Neural cell (in vitro differentiated cells): ENCODE data around the gene EFCAB8. TPM values are rescaled to one million over a fixed set of nuclear protein-coding genes. Genes with fewer than 3 reads are reported as not detected.
A peak's percentile ranks its signal among the peaks of the same experiment; 100 is the strongest.

Experiments
- H2AFZ ChIP-seq: fragments of 200-600, 300-800 bp; sonication (generic), shearing (Covaris generic); 2 replicates; pipeline ENCODE4 v1.6.0; 2014; ENCODE audit warnings: low read depth, mild to moderate bottlenecking, antibody characterized with exemption, low read length, moderate library complexity
- H3F3A ChIP-seq: fragments of 200-600 bp; shearing (Covaris generic); 2 replicates; pipeline ENCODE4 v1.6.1; 2016; ENCODE audit warnings: mild to moderate bottlenecking, moderate library complexity, mixed read lengths, antibody characterized with exemption, low read length; ENCODE audit not compliant: insufficient read depth, poor library complexity, severe bottlenecking
- H3K27ac ChIP-seq: fragments of 200-600, 300-800 bp; sonication (generic), shearing (Covaris generic); 2 replicates; pipeline ENCODE4 v1.5.1; 2014; ENCODE audit warnings: mild to moderate bottlenecking, low read length, moderate library complexity
- H3K27me3 ChIP-seq: fragments of 300-800, 200-600 bp; sonication (generic), shearing (Covaris generic); 2 replicates; pipeline ENCODE4 v1.6.0; 2014; ENCODE audit warnings: mild to moderate bottlenecking, low read depth, low read length, moderate library complexity; ENCODE audit not compliant: insufficient read depth
- H3K36me3 ChIP-seq: fragments of 300-800, 200-600 bp; sonication (generic), shearing (Covaris generic); 2 replicates; pipeline ENCODE4 v1.5.1; 2014; ENCODE audit warnings: mild to moderate bottlenecking, antibody characterized with exemption, low read length, moderate library complexity; ENCODE audit not compliant: insufficient read depth
- H3K4me2 ChIP-seq: fragments of 300-800, 200-600 bp; sonication (generic), shearing (Covaris generic); 2 replicates; pipeline ENCODE4 v1.6.0; 2014; ENCODE audit warnings: mild to moderate bottlenecking, low read length
- H3K4me3 ChIP-seq: fragments of 300-800, 200-600 bp; sonication (generic), shearing (Covaris generic); 2 replicates; pipeline ENCODE4 v1.5.1; 2014; ENCODE audit warnings: mild to moderate bottlenecking, low read length, moderate library complexity
- H3K79me2 ChIP-seq: fragments of 200-600 bp; shearing (Covaris generic); replicated peaks from 2 replicates; pipeline ENCODE4 v1.6.0; 2014; ENCODE audit warnings: mild to moderate bottlenecking, low read length, moderate library complexity; ENCODE audit not compliant: insufficient read depth
- H3K9ac ChIP-seq: fragments of 300-800, 200-600 bp; sonication (generic), shearing (Covaris generic); 2 replicates; pipeline ENCODE4 v1.6.1; 2016; ENCODE audit warnings: mild to moderate bottlenecking, low read length, mixed read lengths
- H3K9me2 ChIP-seq: fragments of 200-600 bp; shearing (Covaris generic); 2 replicates; pipeline ENCODE4 v1.6.1; 2016; ENCODE audit warnings: mild to moderate bottlenecking, low read length, mixed read lengths; ENCODE audit not compliant: insufficient read depth
- H3K9me3 ChIP-seq: fragments of 200-600, 300-800 bp; sonication (generic), shearing (Covaris generic); 2 replicates; pipeline ENCODE4 v1.6.1; 2016; ENCODE audit warnings: mild to moderate bottlenecking, mixed run types, low read length, moderate library complexity, mixed read lengths
- H4K20me1 ChIP-seq: fragments of 200-600 bp; shearing (Covaris generic); 2 replicates; pipeline ENCODE4 v1.6.1; 2016; ENCODE audit warnings: mild to moderate bottlenecking, mixed run types; ENCODE audit not compliant: insufficient read depth
- CTCF ChIP-seq: fragments of 450-650 bp; IDR thresholded peaks from 2 replicates; pipeline ENCODE4 v1.5.1; 2014; ENCODE audit warnings: antibody characterized with exemption, mild to moderate bottlenecking, moderate library complexity; ENCODE audit not compliant: poor library complexity, severe bottlenecking
- EP300 ChIP-seq: fragments of 450-650 bp; conservative IDR thresholded peaks from 2 replicates; pipeline ENCODE4 v1.6.1; 2014; ENCODE audit warnings: antibody characterized with exemption, mild to moderate bottlenecking, moderate library complexity; ENCODE audit not compliant: poor library complexity, severe bottlenecking
- EZH2 ChIP-seq: fragments of 200-600, 300-800 bp; shearing (Covaris generic), sonication (generic); IDR thresholded peaks from 2 replicates; pipeline ENCODE4 v1.6.1; 2014; ENCODE audit warnings: antibody characterized with exemption, low read length, borderline replicate concordance, mild to moderate bottlenecking; ENCODE audit not compliant: insufficient read depth, poor library complexity, severe bottlenecking
- MXI1 ChIP-seq: fragments of 450-650 bp; conservative IDR thresholded peaks from 2 replicates; pipeline ENCODE4 v1.6.1; 2014; ENCODE audit warnings: antibody characterized with exemption, mild to moderate bottlenecking; ENCODE audit not compliant: poor library complexity, severe bottlenecking
- POLR2AphosphoS5 ChIP-seq: IDR thresholded peaks from 2 replicates; pipeline ENCODE4 v1.6.1; 2012
- RAD21 ChIP-seq: fragments of 450-650 bp; conservative IDR thresholded peaks from 2 replicates; pipeline ENCODE4 v1.6.1; 2014; ENCODE audit warnings: antibody characterized with exemption, mild to moderate bottlenecking, moderate library complexity
- REST ChIP-seq: IDR thresholded peaks from 2 replicates; pipeline ENCODE4 v1.6.1; 2012; ENCODE audit warnings: borderline replicate concordance
- SMC3 ChIP-seq: fragments of 450-650 bp; conservative IDR thresholded peaks from 2 replicates; pipeline ENCODE4 v1.6.1; 2014; ENCODE audit warnings: antibody characterized with exemption, mild to moderate bottlenecking, moderate library complexity; ENCODE audit not compliant: poor library complexity
- TAF1 ChIP-seq: IDR thresholded peaks from 2 replicates; pipeline ENCODE4 v1.6.1; 2012; ENCODE audit warnings: low read depth
- polyA plus RNA-seq: library from polyadenylated mRNA; depleted of rRNA; stranded (reverse); fragments of >200 nt; gene quantifications from 2 replicates; pipeline ENCODE4 v1.2.3, GENCODE V29; 2014

The EFCAB8 gene
- polyA plus RNA-seq, 1 donor from 2014 or later: not detected

GRCh38 chr20:32943490-32944052 is 84.8 kb downstream of the EFCAB8 start:
- no peak overlapping the region for H3K27ac ChIP-seq
- no peaks in the 10 kb centered on the region for H4K20me1 ChIP-seq
- H3K4me3 ChIP-seq: no peak overlapping the region
- no peak overlapping the region for H3K4me2 ChIP-seq
- H2AFZ ChIP-seq: no peak overlapping the region
- H3K9me2 ChIP-seq: no peaks in the 10 kb centered on the region
- no peaks in the 10 kb centered on the region for H3K27me3 ChIP-seq
- H3F3A ChIP-seq: no peaks in the 10 kb centered on the region
- no peaks in the 10 kb centered on the region for H3K36me3 ChIP-seq
- TF ChIP-seq REST: no peak
- TF ChIP-seq SMC3: no peak
- TF ChIP-seq CTCF: no peak
- TF ChIP-seq EP300: no peak
- TF ChIP-seq TAF1: no peak
- TF ChIP-seq EZH2: no peak
- TF ChIP-seq MXI1: no peak
- TF ChIP-seq RAD21: no peak
- TF ChIP-seq POLR2AphosphoS5: no peak
- H3K9me3 ChIP-seq: no peaks in the 10 kb centered on the region
- H3K9ac ChIP-seq: no peak overlapping the region
- H3K79me2 ChIP-seq: no peaks in the 10 kb centered on the region

DNA sequence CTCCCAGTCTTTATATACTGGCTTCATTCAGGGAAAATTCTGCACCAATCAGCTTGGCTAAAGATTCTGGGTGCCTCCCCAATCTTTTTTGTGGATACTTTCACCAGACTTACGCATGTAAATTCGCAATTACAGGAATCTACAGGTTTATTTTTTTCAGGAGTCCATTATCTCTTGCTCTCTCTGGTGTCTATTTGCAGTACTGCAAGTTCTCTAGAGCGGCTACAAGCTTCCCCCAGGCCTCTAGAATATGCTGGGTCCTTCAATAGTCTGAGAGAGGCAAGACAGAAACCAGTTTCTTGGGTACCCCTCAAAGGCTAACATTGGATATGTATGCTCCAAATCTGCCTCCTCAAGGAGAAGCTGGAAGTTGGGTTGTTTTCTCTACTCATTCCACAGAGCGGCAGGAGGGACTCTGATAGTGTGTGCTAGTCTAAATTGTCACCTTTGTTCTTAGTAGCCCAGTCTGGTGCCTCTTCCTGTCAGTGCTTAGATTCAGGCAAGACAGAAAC is 87.0 kb downstream of the EFCAB8 start:
- H3K4me3 ChIP-seq: no peak overlapping the region
- H3F3A ChIP-seq: no peaks in the 10 kb centered on the region
- no peaks in the 10 kb centered on the region for H3K27me3 ChIP-seq
- H3K79me2 ChIP-seq: no peaks in the 10 kb centered on the region
- no peak overlapping the region for H2AFZ ChIP-seq
- no peak overlapping the region for H3K9ac ChIP-seq
- no peak overlapping the region for H3K27ac ChIP-seq
- TF ChIP-seq RAD21 (no peak), EP300 (no peak), POLR2AphosphoS5 (no peak), SMC3 (no peak), TAF1 (no peak), CTCF (peak; percentile 28), EZH2 (no peak), REST (no peak)
- no peaks in the 10 kb centered on the region for H3K9me3 ChIP-seq
- no peaks in the 10 kb centered on the region for H3K36me3 ChIP-seq
- no peaks in the 10 kb centered on the region for H3K9me2 ChIP-seq
- H3K4me2 ChIP-seq: no peak overlapping the region
- H4K20me1 ChIP-seq: no peaks in the 10 kb centered on the region
